HG03558 (cell line): ENCODE measurements around the gene CLTCL1.
"Not testable (repeated sequence)": the region's sequence is repeated elsewhere in the genome, so short reads cannot be mapped to it uniquely, and the experiment has no call there.

Experiments used
- ATAC-seq: cut with Tn5 transposase; IDR thresholded peaks from one replicate; pipeline ENCODE4 v1.9.1; 2021; ENCODE audit warnings: moderate number of reproducible peaks; ENCODE audit not compliant: unreplicated experiment; ENCODE audit errors: extremely low read depth

CLTCL1 gene

DNA sequence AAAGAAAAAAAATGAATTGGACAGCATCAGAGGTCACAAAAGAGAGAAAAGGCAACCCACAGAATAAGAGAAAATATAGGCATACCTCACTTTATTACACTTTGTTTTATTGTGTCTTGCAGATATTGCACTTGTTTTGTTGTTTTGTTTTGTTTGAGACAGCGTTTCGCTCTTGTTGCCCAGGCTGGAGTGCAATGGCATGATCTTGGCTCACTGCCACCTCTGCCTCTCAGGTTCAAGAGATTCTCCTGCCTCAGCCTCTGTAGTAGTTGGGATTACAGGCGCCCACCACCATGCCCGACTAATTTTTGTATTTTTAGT is 32.6 kb downstream of the CLTCL1 start:
- not testable (repeated sequence) for ATAC-seq

DNA sequence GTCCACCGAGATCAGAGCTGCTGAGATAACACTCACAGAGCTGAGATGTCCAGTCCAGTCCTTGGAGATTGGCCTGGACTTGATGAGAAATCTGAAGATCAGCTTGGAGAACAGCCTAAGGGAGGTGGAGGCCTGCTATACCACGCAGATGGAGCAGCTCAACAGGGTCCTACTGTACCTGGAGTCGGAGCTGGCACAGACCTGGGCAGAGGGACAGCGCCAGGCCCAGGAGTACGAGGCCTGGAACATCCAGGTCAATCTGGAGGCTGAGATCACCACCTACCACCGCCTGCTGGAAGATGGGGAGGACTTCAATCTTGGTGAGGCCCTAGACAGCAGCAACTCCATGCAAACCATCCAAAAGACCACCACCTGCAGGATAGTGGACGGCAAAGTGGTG is 33.1 kb downstream of the CLTCL1 start:
- no peak for ATAC-seq

- not testable (repeated sequence) for ATAC-seq
Observed at GRCh38 chr22:19256362-19256761, 35.2 kb downstream of the CLTCL1 start.

- ATAC-seq, result no peak
Observed at GRCh38 chr22:19253143-19253542, 38.4 kb downstream of the CLTCL1 start.

DNA sequence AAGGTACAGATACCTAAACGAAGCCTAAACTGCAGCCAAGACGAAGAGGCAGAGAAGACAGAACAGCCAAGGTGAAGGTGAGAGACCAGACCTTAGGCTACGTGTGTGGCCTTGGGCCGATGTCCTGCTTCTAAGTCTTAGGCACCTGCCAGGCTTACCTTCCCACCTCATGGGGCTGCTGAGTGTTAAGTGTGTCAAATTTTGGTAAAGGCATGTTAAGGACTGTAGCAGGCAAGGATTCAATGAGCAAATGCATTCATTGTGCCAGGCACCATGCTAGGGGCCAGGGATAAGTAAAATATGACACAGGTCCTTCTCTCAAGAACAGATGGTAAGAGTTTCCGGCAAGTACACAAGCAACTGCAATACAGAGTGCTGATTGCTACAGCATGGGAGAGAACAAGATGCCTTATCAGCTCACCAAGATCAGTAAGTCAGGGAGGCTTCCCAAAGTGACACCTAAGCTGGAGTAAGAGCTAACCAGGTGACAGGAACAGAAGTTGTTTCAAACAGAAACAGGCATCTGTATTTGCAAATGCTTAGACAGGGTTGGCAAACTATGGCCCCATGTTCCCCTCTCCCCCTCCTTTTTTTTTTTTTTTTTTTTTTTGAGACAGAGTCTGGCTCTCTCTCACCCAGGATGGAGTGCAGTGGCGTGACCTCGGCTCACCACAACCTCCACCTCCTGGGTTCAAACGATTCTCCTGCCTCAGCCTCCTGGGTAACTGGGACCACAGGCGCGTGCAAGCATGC is 46.7 kb downstream of the CLTCL1 start:
- no peak for ATAC-seq

GRCh38 chr22:19242699-19243098 is 48.8 kb downstream of the CLTCL1 start:
- no peak for ATAC-seq

GRCh38 chr22:19241593-19241906 is 50.0 kb downstream of the CLTCL1 start:
- ATAC-seq, result no peak

- no peak for ATAC-seq
Observed at GRCh38 chr22:19240813-19241592, 50.5 kb downstream of the CLTCL1 start.

DNA sequence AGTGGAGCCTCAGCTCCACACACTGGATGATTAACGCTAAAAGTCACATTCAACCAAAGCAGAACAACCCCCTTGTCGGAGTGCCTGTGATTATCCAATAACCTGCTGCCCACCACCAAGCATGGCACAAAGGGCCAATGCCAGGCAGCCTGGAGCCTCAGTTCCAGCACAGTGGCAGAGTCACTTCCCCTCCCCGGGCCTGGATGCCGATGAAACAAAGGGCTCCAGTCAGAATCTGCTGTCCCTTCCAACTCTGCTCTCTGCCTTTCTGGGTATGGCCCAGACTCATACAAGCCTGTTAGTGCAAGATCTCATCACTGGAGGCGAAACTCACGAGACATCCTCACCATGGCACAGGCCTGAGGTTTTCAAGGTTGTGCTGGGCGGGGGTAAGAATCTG is 52.1 kb downstream of the CLTCL1 start:
- no peak for ATAC-seq

GRCh38 chr22:19238900-19239299 is 52.6 kb downstream of the CLTCL1 start:
- no peak for ATAC-seq

GRCh38 chr22:19235874-19236273 is 55.6 kb downstream of the CLTCL1 start:
- ATAC-seq, result no peak

- no peak for ATAC-seq
Observed at GRCh38 chr22:19234126-19234896, 57.2 kb downstream of the CLTCL1 start.

DNA sequence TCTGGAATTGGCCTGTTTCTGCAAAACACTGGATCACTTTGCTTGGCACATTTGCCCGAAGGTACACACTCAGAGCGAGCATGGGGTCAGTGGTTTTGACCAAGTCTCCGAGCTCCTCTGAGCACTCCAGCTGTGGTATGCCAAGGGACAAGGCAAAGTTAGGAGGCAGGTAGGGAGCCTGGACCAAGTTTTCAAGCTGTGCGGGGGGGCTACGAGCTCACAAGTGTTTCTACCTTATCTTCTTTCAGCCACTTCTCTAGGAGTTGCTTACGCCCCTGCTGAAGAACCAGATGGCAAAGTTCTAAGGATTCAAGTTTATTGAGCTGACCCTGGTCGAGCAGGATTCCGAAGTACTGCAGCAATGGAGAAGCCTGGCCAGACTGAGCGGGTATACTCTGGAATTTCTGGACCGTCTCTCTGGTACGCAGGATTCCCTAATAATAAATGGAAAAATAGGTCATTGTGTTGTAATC is 58.3 kb downstream of the CLTCL1 start:
- ATAC-seq, result no peak

GRCh38 chr22:19232623-19233022 is 58.9 kb downstream of the CLTCL1 start:
- ATAC-seq, result no peak

GRCh38 chr22:19231986-19232385 is 59.5 kb downstream of the CLTCL1 start:
- ATAC-seq, result no peak

DNA sequence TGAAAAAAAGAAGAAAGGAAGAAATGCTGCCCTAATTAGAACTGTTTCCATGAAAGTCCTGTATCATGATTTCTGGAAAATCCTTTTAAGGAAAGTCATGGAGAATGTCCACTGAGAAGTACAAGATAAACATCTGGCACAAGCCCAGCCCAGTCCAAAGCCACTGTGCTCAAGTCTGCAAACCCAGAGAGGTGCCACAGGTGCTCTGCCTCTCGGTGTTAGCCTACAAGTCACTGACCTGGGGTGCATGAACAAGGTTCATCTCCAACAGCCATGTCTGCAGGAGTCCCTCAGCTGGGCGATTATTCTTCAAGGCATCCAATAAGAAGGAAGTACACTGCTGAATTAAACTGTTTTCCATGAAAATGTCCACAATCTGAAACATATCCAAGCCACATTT is 61.9 kb downstream of the CLTCL1 start:
- ATAC-seq, result no peak

- no peak for ATAC-seq
Observed at GRCh38 chr22:19228179-19228578, 63.3 kb downstream of the CLTCL1 start.

DNA sequence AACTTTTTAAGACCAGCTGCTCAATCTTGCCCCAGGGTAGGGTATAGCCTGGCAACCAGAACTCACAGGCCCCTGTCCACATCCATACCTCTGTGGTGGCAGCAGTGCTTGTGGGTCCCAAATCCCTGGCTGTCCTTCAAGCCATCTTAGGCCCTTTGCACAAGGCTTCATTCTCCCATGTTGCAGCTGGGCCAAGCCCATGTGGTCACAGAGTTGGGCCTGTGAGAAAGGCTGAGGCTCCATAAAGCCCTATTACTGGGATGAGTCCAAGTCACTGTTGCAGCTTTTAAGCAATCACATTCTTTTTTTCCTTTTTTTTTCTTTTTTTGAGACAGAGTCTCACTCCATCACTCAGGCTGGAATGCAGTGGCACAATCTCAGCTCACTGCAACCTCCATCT is 65.1 kb downstream of the CLTCL1 start:
- ATAC-seq, result no peak

DNA sequence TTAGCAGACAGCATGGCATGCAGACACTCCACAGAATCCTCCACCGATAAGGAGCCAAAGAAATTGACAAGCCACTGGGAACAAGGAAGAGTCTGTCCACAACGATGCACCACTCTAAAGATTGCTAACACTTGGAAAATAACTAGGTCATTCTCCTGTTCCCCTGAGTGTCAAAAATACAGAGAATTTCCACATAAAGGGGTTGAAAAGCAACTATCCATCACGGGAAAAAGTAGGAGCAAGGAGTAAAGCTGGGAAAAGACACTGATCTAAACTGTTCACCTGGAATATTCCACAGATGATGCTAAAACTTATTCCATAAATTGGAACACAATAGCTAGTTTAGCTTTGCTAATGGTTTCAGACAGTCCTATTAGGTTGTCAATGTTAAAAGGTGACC is 66.0 kb downstream of the CLTCL1 start:
- no peak for ATAC-seq

GRCh38 chr22:19224985-19225384 is 66.5 kb downstream of the CLTCL1 start:
- ATAC-seq, result no peak

GRCh38 chr22:19224557-19224956 is 67.0 kb downstream of the CLTCL1 start:
- ATAC-seq, result no peak
